Motor neuron (in vitro differentiated cells): ENCODE measurements around the gene CACFD1. TPM values are rescaled to one million over a fixed set of nuclear protein-coding genes. Genes with fewer than 3 reads are reported as not detected.

Experiments
- ATAC-seq, 8 experiments: fragments of 200-7000 bp; cut with Tn5 transposase; replicated peaks in 6 of 8; 2 replicates each; pipeline ENCODE4 v1.8.0; 2021; ENCODE audit warnings: mild to moderate bottlenecking in 8 of 8, moderate library complexity in 8 of 8
- H3K27ac ChIP-seq, 2 donors: fragments of 250-450 bp; sonication (Bioruptor Pico); 2 replicates each; pipeline ENCODE4 v1.9.0; 2021; ENCODE audit warnings: antibody characterized with exemption in 2 of 2, mild to moderate bottlenecking in 2 of 2, moderate library complexity in 1 of 2
- H3K4me1 ChIP-seq, 2 donors: fragments of 250-450 bp; sonication (Bioruptor Pico); replicated peaks in 1 of 2; 2 replicates each; pipeline ENCODE4 v1.6.1; 2021; ENCODE audit warnings: antibody characterized with exemption in 2 of 2, mild to moderate bottlenecking in 2 of 2, moderate library complexity in 1 of 2
- H3K4me3 ChIP-seq, 5 donors: fragments of 250-450 bp; sonication (Bioruptor Pico); 2 replicates each; pipeline ENCODE4 v1.9.0; 2021; ENCODE audit warnings: antibody characterized with exemption in 5 of 5, mild to moderate bottlenecking in 5 of 5, moderate library complexity in 4 of 5
- WGBS, 10 experiments: fragments of 450-650 bp; shearing (Covaris generic); methylation state at CpG; one replicate each; pipeline ENCODE4 v1.0.0; 2022; 5-methylcytosine and 5-hydroxymethylcytosine counted together
- in situ Hi-C, 9 experiments: fragments of 400-800 bp; cut with MboI; loops; one replicate each; pipeline ENCODE4 v1.15.0; 2021; ENCODE audit warnings: low sequenced_read_pairs in 9 of 9, low pct_unique_long_range_greater_than_20kb in 2 of 9; ENCODE audit not compliant: unreplicated experiment in 9 of 9
- total RNA-seq, 8 experiments: library from RNA; unstranded; fragments of 300-600 nt; gene quantifications; 2 replicates each; pipeline versions ENCODE4 v1.2.3 to v1.2.4, GENCODE V29; 2022

The CACFD1 gene
- total RNA-seq, 8 experiments from 2014 or later, result 8.5 to 32.0 (median 21.2) TPM

DNA sequence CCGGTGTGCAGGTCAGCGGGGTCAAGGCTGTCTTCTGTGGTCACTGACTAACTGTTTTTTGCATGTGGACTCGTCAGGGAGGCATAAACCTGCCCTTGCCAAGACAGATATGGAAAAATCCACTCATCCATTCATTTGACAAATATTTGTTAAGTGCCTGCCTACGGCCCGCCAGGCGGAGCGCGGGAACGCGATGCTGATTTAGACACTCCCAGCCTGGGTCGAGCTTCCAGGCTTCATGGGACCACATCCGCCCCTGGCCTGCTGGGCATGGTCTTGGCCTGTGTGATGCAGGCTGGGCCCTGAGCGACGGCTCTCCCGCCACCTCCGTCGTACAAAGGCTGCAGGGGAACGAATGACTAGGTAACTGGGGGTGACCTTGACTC, 46.9 kb downstream of the CACFD1 start:
- in situ Hi-C loops, result no loop called here
- 7 to 71% (median 48%) methylated on average over 2 to 13 of the region's 18 CpGs; no CpG with 5 or more reads in 4 of the 10 experiments for WGBS, 10 experiments

DNA sequence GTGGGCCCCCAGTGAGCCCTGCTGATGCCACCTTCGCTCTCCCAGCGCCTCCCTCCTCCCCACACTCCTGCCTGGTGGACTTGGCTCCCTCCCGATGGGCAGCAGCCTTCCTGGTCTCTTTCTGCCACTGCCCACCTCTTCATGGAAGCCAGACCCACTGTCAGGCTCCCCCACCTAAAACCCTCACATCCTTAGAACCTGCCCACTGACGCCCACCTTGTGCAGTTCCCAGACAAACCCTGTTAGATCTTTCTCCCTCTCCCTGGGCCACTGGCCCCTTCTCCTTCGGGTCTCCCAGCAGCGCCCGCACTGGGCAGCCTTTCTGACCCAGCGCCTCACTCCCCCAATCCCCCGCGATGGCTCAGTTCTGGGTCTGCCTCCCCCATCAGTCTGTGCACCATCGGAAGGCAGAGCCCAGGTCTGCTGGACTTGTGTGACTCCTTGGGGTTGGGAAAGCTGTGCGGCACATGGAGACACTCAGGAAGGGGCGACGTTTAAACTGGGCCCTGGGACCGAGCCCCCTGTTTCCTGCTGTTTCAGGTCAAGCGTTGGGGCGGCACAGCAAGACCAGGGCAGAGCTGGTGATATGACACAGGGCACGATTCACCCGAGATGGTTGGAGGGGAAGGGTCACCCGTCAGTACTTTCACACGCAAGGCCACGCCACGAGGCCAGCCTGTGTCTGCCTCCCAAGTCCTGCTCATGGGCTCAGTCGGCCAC, 47.6 kb downstream of the CACFD1 start:
- peak overlapping the region; percentile 9 to 67 for H3K27ac ChIP-seq
- WGBS, 10 experiments, result 72 to 100% (median 90%) methylated on average over 3 to 9 of the region's 24 CpGs; no CpG with 5 or more reads in 5 of the 10 experiments
- in situ Hi-C loops, result no loop called here
- no peak overlapping the region for H3K4me3 ChIP-seq
- no peak for ATAC-seq
- peaks cover 20 to 23% of the 10 kb centered on the region in 2 donors for H3K4me1 ChIP-seq

More for the DNA sequence above, 46.9 kb downstream of the CACFD1 start:
- H3K4me3 ChIP-seq, result no peak overlapping the region
- peak overlapping the region; percentile 9 to 67 for H3K27ac ChIP-seq
- ATAC-seq, result peak; percentile 29 to 78 (median 69)
- peaks cover 20 to 23% of the 10 kb centered on the region in 2 donors for H3K4me1 ChIP-seq

DNA sequence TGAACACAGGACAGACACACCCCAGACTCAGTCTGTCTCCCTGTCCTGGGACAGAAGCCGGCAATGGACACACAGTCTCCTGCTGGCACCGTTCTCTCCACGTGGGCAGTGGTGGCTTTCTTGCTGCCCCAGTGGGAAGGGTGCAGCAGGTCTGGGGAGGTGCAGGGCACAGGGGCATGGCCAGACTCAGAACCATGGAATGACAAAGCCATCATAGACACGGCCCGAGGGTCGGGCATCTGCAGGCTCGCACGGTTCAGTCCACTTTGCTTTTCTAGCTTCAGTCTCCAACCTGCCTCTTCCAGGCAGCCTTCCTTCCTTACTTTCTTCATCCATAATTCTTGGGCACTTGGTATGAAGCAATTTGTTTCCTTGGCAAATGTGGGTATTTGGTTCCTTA, 48.3 kb downstream of the CACFD1 start:
- Histone ChIP-seq H3K4me1 (peaks cover 20 to 23% of the 10 kb centered on the region in 2 donors), H3K27ac (no peak overlapping the region), H3K4me3 (no peak overlapping the region)
- WGBS, 10 experiments, result 50 to 100% methylated on average over 1 of the region's 8 CpGs; no CpG with 5 or more reads in 8 of the 10 experiments
- no peak for ATAC-seq
- in situ Hi-C loops, result no loop called here

DNA sequence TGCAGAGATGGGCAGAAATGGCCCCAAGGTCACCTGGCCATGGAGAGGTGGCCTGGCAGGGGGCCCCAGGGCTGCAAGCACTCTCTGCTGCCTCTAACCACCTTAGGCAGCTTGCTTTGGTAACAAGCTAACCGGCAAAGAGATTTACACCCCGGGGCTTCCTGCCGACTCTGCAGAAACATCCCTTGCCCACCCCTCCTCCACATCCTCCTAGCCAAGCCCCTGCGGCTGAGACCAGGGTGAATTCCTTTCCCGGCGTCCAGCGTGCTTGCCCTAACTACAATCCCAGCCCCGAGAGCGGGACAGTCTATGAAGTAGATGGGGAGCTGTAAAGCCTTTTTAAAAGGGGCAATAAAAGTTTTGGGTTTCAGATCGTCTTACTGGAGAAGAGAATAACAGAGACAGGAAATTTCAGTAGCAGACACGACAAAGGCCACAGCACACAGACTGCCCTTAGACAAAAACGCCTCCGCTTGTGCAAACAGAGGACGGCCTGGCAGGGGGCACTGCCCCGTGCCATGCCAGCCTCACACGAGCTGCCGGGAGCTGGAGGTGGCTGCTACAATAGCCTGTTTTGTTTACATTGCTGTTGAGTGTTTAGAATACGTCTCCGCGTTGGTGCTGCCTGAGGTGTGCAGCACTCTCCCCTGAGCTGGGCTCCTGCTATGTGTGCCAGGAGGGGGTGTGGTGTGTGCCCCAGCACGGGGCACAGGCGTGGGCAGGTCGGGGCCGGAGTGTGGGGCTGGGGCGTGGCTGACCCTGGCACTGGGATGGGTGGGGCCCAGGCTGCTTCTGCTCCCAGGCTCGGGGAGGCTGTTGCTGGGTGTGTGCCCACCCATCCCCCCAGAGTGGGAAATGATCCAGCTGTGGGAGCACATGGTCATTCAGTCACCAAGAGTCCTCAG, 49.7 kb downstream of the CACFD1 start:
- no peak overlapping the region for H3K27ac ChIP-seq
- ATAC-seq, result peak; percentile 9 to 72 (median 47)
- in situ Hi-C loops, result no loop called here
- peaks cover 22 to 28% of the 10 kb centered on the region in 2 donors for H3K4me1 ChIP-seq
- no peak overlapping the region for H3K4me3 ChIP-seq
- WGBS, 10 experiments, result 0 to 20% (median 11%) methylated on average over 1 to 13 of the region's 26 CpGs; no CpG with 5 or more reads in 5 of the 10 experiments

DNA sequence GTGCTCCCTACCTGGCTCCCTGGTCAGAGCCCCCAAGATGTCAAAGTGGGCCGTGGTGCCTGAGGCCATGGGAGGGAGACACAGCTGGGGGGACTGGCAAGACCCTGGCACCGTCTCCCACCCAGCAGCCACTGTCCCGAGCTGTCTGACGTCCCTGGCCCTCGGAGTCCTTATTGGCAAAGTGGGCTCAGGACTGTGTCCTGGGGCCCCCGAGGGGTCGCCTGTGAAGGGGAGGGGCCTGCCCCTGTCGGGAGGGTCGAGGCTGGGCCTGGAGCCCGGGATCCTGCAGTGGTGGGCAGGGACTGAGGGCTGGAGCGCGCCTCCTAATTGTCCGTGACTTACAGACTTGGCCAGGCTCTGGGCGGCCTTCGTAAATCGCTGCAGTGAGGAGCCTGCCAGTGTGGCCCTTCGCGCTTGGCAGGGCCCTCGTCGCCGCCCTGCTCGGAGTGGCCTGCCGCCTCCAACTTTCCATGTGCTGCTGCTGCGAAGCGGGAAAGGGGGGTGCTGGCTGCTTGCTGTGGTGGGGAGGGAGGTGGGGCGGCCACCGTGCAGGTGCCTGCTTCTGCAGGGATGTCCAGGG, 51.2 kb downstream of the CACFD1 start:
- in situ Hi-C loops, result no loop called here
- H3K27ac ChIP-seq, result no peak overlapping the region

DNA sequence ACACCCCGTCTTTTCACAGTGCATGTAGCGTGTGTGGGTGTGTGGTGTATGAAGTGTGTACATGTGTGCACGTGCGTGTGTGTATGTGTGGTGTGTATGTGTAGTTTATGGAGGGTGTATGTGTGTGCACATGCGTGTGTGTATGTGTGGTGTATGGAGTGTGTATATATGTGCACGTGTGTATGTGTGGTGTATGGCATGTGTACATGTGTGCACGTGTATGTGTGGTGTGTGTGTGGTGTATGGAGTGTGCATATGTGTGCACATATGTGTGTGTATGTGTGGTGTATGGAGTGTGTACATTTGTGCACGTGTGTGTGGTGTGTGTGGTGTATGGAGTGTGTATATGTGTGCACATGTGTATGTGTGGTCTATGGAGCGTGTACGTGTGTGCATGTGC, 51.8 kb downstream of the CACFD1 start:
- H3K4me1 ChIP-seq, result peaks cover 24 to 28% of the 10 kb centered on the region in 2 donors
- ATAC-seq, result no peak
- in situ Hi-C loops, result no loop called here
- no peak overlapping the region for H3K27ac ChIP-seq
- H3K4me3 ChIP-seq, result no peak overlapping the region
- WGBS, 10 experiments, result 50 to 100% (median 74%) methylated on average over 1 to 9 of the region's 10 CpGs; no CpG with 5 or more reads in 4 of the 10 experiments

More for the DNA sequence above, 51.2 kb downstream of the CACFD1 start:
- WGBS, 10 experiments, result 75% methylated on average over 4 of the region's 27 CpGs; no CpG with 5 or more reads in 9 of the 10 experiments
- Histone ChIP-seq H3K4me1 (peaks cover 26 to 31% of the 10 kb centered on the region in 2 donors), H3K4me3 (no peak overlapping the region)
- ATAC-seq, result no peak

DNA sequence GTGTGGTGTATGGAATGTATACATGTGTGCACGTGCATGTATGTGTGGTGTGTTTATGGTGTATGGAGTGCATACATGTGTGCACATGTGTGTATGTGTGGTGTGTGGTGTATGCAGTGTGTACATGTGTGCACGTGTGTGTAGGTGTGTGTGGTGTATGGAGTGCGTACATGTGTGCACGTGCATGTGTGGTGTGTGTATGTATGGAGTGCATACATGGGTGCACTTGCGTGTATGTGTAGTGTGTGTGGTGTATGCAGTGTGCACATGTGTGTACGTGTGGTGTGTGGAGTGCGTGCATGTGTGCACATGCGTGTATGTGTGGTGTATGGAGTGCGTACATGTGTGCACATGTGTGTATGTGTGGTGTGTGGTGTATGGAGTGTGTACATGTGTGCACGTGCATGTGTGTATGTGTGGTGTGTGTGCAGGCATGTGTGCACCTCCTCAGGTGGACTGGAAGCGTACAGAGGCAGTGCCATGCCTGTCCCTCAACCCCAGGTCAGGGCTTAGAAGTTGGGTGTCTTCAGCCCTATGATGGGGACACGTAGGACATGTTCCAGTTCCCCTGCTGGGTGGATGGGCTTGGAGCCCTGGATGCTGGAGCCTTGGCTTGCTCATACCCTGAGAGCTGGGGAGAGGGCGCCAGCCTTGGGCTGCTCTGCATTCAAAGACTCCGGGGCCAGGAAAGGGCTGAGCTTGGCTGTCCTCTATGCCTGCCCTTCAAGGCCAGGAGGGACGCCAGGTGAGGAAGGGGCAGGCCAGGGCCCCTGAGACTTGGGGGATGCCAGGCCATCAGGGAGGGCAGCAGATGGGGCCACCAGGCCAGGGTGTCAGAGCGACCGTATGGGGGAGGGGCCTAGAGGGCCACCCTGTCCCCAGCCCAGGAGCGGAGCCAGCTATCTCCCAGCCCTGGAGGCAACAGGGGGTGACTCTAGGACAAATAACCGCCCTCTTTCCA, 52.8 kb downstream of the CACFD1 start:
- peaks cover 18 to 23% of the 10 kb centered on the region in 2 donors for H3K4me1 ChIP-seq
- ATAC-seq, result no peak
- H3K4me3 ChIP-seq, result no peak overlapping the region
- WGBS, 10 experiments, result 60 to 100% (median 93%) methylated on average over 1 to 15 of the region's 19 CpGs
- in situ Hi-C loops, result no loop called here
- H3K27ac ChIP-seq, result no peak overlapping the region

DNA sequence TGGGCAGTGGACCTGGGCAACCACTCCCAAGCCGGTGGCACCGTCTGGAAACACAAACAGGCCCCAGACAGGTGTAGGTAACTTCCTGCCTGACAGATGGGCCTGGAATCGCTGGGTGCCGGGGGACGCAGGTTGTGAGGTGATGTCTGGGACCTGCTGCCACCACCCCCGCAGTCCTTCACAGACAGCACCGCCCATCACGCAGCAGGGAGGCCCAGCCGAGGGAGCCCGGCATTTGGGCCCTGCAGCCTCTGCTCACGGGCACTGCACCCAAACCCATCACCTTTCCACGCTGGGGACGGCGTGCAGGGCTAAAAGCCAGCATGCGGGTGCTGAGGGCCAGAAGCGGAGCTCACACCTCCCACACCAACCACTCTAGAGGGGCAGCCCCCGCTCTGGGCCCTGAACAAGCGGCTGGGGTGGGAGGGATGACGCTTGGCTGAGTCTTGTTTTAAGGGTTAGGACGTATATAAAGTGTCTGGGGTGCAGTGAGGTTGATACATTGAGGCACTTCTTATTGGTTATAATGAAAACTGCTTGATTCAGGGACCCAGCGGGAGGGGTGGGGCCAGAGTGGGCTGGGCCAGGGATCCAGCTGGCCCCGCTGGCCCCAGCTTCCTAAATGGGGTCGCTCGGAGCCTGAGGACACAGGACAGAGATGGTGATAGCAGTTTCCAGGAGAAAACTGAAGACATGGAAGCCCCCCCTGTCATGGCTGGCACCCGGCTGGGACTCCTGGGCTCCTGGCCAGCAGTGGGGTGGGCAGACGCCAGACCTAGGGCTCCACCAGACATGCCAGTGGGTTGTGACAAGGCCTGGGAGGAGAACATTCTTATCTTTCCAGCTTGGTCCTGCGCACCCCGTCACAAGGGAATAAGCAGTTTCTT, 53.7 kb downstream of the CACFD1 start:
- WGBS, 10 experiments, result 77 to 100% (median 80%) methylated on average over 1 to 6 of the region's 28 CpGs; no CpG with 5 or more reads in 6 of the 10 experiments
- H3K27ac ChIP-seq, result no peak overlapping the region
- in situ Hi-C loops, result no loop called here
- no peak overlapping the region for H3K4me3 ChIP-seq
- peak in 3 of 8 experiments; percentile 6 to 13 (median 8) for ATAC-seq
- peaks cover 18 to 23% of the 10 kb centered on the region in 2 donors for H3K4me1 ChIP-seq

DNA sequence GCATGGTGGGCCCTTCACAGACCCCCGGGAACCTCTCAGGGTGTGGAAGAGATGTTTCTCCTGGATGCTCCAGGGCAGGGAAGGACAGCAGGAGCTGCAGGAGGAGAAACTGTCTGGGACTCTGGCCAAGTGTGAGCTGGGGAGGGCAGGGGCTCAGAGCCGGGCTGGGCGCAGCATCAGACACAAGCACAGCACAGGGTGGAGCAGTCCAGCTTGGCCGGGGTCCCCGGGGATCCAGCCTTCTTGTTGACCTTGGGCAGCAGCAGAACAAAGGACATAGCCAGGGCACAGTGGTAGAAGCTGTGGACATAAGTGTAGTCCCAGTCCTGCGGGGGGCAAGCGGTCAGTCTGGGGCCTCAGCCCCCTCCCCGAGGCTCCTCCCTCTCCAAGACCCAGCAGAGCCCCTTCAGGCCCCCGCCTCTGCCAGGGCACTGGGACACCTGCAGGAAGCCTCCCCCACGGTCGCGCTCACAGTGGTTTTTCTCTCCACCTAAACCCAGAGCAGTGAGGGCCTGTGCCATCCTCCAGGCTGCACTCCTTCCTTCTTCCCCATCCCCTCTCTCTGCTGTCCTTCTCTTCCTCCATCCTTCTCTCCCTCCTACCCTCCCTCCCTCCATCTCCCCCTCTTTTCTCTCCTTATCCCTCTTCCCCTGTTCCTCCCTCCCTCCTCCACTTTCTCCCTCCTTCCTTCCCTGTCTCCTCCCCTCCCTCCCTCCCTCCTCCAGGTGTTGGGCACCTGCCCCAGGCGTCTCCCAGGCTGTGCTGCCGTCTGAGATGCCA, 54.9 kb downstream of the CACFD1 start:
- Histone ChIP-seq H3K27ac (no peak overlapping the region), H3K4me3 (no peak overlapping the region), H3K4me1 (peaks cover 11 to 14% of the 10 kb centered on the region in 2 donors)
- in situ Hi-C loops, result no loop called here
- 83% methylated on average over 1 of the region's 14 CpGs; no CpG with 5 or more reads in 9 of the 10 experiments for WGBS, 10 experiments
- ATAC-seq, result peak; percentile 12 to 73 (median 52)

DNA sequence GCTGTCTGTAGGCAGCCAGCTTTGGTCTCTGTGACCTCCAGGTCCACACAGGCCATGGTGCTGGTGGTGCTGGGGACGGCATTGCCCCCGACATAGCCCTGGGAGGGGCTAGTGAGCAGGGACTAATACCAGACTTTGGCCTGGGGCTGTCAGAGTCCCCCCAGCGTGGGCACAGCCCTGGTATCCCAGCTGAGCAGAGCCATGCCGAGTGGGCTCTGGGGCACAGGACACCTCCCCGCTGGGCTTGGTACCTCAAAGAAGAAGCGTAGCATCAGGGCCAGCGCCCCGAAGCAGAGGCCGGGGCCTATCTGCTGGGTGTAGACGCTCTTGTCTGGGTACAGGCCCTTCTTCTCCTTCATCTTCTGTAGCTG, 55.4 kb downstream of the CACFD1 start:
- H3K4me3 ChIP-seq, result no peak overlapping the region
- H3K27ac ChIP-seq, result no peak overlapping the region
- ATAC-seq, result no peak
- in situ Hi-C loops, result no loop called here
- 80 to 94% methylated on average over 1 to 6 of the region's 10 CpGs; no CpG with 5 or more reads in 8 of the 10 experiments for WGBS, 10 experiments
- peaks cover 6 to 8% of the 10 kb centered on the region in 2 donors for H3K4me1 ChIP-seq
